B cell (primary cell): ENCODE results near the gene RFWD3.

Experiments used
- CTCF ChIP-seq: fragments of 200-600 bp; IDR thresholded peaks from one replicate; pipeline ENCODE4 v1.8.0; 2022; ENCODE audit warnings: antibody characterized with exemption, mild to moderate bottlenecking
- EZH2 ChIP-seq: IDR thresholded peaks from 2 replicates; pipeline ENCODE4 v1.6.1; 2012; ENCODE audit warnings: borderline replicate concordance, low read depth, mild to moderate bottlenecking, moderate library complexity, low read length; ENCODE audit not compliant: insufficient read depth, poor library complexity, severe bottlenecking

GRCh38 chr16:74657870-74658642, 8.6 kb downstream of the RFWD3 start:
- no peak for TF ChIP-seq CTCF
- no peak for TF ChIP-seq EZH2
